ENCODE data around the gene NUP188.

GRCh38 chr9:129028192-129028966 is 80.9 kb downstream of the NUP188 start, which contains the start of gene SH3GLB2:
- TF ChIP-seq POLR2AphosphoS5 (IDR thresholded peaks at IDR 0.05; ENCODE audit: insufficient read depth, low read depth, low read length): no peak
- TF ChIP-seq CTCF (IDR thresholded peaks at IDR 0.05; ENCODE audit: extremely low read depth in 1 of 2, insufficient read depth in 1 of 2, low read depth in 1 of 2, low read length in 2 of 2): peak; percentile 78 to 93

Data from endothelial cell of umbilical vein (primary cell).